BJ (cell line): Measurements from ENCODE around the gene GSG1L. TPM values are rescaled to one million over a fixed set of nuclear protein-coding genes. Genes with fewer than 3 reads are reported as not detected.
A peak's percentile ranks its signal among the peaks of the same experiment; 100 is the strongest.

ENCODE experiments used
- CTCF ChIA-PET: fragments of 350-600 bp; formaldehyde crosslinking; extraction: SDS; loops from one replicate; lab custom pipeline; 2021; ENCODE audit warnings: antibody characterized with exemption, inconsistent platforms; lab: Yijun Ruan, JAX
- POLR2A ChIA-PET: fragments of 300-600 bp; sonication (Branson Sonifier 250); formaldehyde crosslinking; extraction: SDS; loops from one replicate; lab custom pipeline; 2021; ENCODE audit warnings: antibody characterized with exemption; lab: Charles Lee
- DNase-seq: peaks from one replicate; pipeline ENCODE4 v3.0.0-alpha.2; 2011; ENCODE audit warnings: low read depth
- H3K27me3 ChIP-seq: 2 replicates; pipeline ENCODE4 v1.6.0; 2011; ENCODE audit warnings: low read length; ENCODE audit not compliant: control insufficient read depth, insufficient read depth
- H3K36me3 ChIP-seq: 2 replicates; pipeline ENCODE4 v1.5.1; 2011; ENCODE audit warnings: low read length; ENCODE audit not compliant: control insufficient read depth, insufficient read depth
- H3K4me3 ChIP-seq: 2 replicates; pipeline ENCODE4 v1.5.1; 2011; ENCODE audit warnings: low read depth, mild to moderate bottlenecking, control low read depth, low read length
- polyA plus RNA-seq: library from polyadenylated mRNA; depleted of rRNA; stranded (reverse); fragments of >200 nt; gene quantifications from 2 replicates; pipeline ENCODE4 v1.2.3, GENCODE V29; 2011
- TF ChIP-seq, protein P1 (sequence below): IDR thresholded peaks from 2 replicates; pipeline ENCODE4 v1.5.1; 2011; ENCODE audit warnings: low read depth, mild to moderate bottlenecking, control low read depth, inconsistent platforms, low read length, moderate library complexity; ENCODE audit not compliant: insufficient read depth

GSG1L gene
- polyA plus RNA-seq, 1 experiment, result not detected

DNA sequence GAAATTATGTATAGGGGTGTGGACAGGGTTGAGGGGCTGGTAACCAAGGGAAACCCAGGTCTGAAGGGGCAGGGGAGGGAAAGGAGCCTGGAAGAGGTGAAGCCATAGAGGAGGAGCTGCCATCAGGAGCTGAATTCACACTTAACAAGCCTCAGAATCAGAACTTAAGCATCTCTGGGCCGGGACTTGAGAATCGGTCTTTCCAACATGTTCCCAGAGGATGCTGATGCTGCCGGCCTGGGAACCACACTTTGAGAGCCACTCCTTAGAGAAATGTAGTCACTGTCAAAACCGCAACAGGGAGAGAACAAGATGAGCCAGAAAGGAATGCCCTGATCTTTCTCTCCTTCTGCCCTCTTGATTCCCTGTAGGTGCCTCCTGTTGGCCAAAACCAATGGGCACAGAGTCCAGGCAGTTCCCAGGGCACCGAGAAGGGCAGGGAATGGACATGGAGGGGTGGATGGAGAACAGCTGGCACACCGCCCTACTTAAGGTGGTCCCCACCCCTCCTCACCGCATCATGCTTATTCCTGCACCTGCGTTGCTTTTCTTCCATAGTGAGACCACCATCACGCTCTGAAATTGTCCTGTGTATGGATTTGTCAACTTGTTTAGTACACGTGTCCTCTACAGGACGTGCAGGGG, 88.5 kb downstream of the GSG1L start:
- POLR2A ChIA-PET, result no interaction called here
- TF ChIP-seq, protein P1, sequence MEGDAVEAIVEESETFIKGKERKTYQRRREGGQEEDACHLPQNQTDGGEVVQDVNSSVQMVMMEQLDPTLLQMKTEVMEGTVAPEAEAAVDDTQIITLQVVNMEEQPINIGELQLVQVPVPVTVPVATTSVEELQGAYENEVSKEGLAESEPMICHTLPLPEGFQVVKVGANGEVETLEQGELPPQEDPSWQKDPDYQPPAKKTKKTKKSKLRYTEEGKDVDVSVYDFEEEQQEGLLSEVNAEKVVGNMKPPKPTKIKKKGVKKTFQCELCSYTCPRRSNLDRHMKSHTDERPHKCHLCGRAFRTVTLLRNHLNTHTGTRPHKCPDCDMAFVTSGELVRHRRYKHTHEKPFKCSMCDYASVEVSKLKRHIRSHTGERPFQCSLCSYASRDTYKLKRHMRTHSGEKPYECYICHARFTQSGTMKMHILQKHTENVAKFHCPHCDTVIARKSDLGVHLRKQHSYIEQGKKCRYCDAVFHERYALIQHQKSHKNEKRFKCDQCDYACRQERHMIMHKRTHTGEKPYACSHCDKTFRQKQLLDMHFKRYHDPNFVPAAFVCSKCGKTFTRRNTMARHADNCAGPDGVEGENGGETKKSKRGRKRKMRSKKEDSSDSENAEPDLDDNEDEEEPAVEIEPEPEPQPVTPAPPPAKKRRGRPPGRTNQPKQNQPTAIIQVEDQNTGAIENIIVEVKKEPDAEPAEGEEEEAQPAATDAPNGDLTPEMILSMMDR, result no peak
- Histone ChIP-seq H3K27me3 (peaks cover 1% of the 10 kb centered on the region), H3K36me3 (no peaks in the 10 kb centered on the region), H3K4me3 (no peak overlapping the region)
- CTCF ChIA-PET, result no interaction called here
- DNase-seq, result no peak

DNA sequence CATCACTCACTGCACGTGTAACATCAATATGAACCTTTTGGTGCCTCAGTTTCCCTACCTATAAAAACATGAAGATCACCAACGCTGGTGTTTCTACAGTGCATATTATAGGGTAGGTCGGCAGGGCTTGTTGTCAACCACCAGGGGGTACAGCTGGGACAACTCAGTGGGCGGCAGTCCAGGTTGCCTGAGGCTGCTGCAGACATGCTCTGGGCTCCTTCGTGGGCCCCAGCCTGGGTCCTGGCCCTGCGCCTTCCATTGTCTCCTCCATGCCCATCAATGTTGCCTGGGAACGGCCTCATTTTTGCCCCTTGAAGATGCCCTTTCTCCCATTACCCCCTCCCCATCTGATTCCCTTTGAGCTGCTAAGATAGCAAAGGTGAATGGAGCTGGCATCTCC, 89.8 kb downstream of the GSG1L start:
- H3K27me3 ChIP-seq, result peaks cover 1% of the 10 kb centered on the region
- ChIA-PET POLR2A (no interaction called here), CTCF (interaction anchor here (0.5 to 2.8 kb wide), 2 partner anchors 244 to 428 kb away, joined by 4 to 12 read pairs; no protein-coding TSS in a partner anchor)
- H3K36me3 ChIP-seq, result no peaks in the 10 kb centered on the region
- TF ChIP-seq, protein P1, result no peak
- no peak for DNase-seq
- H3K4me3 ChIP-seq, result no peak overlapping the region

DNA sequence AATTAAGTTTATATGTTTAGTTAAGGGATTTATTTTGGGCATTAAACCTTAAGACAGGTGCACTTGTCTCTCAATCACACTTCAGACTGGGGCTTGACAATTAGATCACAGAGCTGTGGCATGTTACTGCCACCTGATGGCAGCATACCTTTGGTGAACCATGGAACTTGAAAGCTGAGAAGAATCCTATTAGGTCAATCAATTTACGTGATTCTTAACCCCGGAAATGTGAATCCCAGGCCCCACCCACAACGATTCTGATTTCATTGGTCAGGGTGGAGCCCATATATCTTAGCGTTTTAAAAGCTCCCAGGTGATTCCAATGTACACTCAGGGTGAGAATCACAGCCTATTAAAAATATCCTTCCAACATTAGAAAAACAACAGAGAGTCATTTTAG, 91.0 kb downstream of the GSG1L start:
- POLR2A ChIA-PET, result no interaction called here
- DNase-seq, result no peak

DNA sequence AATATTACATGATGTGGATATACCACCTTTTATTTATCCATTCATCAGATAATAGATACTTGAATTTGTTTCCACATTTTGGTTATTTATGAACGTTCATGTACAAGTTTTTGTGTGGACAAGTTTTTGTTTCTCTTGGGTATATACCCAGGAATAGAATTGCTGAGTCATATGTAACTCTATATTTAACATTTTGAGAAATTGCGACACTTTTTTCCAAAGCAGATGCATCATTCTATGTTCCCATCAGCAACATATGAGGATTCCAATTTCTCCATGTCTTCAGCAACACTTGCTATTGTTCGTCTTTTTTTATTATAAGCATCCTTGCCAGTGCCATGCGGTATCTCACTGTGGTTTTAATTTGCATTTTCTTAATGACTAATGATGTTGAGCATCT, 93.9 kb downstream of the GSG1L start:
- DNase-seq, result no peak
- Histone ChIP-seq H3K27me3 (peaks cover 3% of the 10 kb centered on the region; the same call in 1 of the 2 replicates), H3K4me3 (no peak overlapping the region), H3K36me3 (no peaks in the 10 kb centered on the region)
- TF ChIP-seq, protein P1, result no peak
- CTCF ChIA-PET, result interaction anchor here (1.0 kb wide), 1 partner anchor 248 kb away, joined by 3 read pairs; no protein-coding TSS in a partner anchor
- POLR2A ChIA-PET, result no interaction called here

More for the DNA sequence above, 91.0 kb downstream of the GSG1L start:
- CTCF ChIA-PET, result interaction anchor here (0.6 to 3.1 kb wide), 8 partner anchors 9 to 305 kb away, joined by 3 to 24 read pairs (median 4); no protein-coding TSS in a partner anchor
- no peaks in the 10 kb centered on the region for H3K36me3 ChIP-seq
- no peak overlapping the region for H3K4me3 ChIP-seq
- peaks cover 1% of the 10 kb centered on the region for H3K27me3 ChIP-seq
- TF ChIP-seq, protein P1, result peak; percentile 43

DNA sequence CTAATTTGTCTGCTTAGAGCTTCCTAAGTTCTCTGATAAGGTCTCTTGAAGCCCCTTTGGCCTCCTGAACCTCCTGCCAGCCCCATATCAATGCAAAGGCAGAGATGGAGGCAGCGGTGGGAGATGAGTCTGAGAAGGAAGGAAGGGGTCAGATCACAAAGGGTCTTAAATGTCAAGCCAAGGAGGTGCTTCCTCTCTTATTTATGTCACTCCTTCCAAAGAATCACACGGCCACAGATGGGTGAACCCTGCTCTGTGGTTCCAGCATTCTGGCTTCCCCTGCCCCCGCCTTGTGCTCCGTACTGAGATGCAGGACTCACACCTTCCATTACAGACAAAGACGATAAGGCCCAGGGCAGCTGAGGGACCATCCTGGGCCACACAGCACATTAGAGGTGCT, 96.3 kb downstream of the GSG1L start:
- TF ChIP-seq, protein P1, result no peak
- POLR2A ChIA-PET, result no interaction called here
- no peak for DNase-seq
- CTCF ChIA-PET, result no interaction called here
- Histone ChIP-seq H3K36me3 (no peaks in the 10 kb centered on the region), H3K27me3 (0 out of 2 replicates have a peak, but pooled peaks cover 3% of the 10 kb centered on the region), H3K4me3 (no peak overlapping the region)
